ENCODE results near the gene CDCP2.

GRCh38 chr1:54095546-54096226 lies 57.1 kb downstream of the CDCP2 start:
- no peak for TF ChIP-seq RBBP5 (IDR thresholded peaks at IDR 0.05; ENCODE audit: borderline replicate concordance, low read depth, low read length)
- no peak for TF ChIP-seq E2F6 (IDR thresholded peaks at IDR 0.05)
- no peak for TF ChIP-seq POLR2A (IDR thresholded peaks at IDR 0.05; ENCODE audit: control extremely low read depth in 1 of 2, low read depth in 2 of 2, low read length in 2 of 2)
- TF ChIP-seq CEBPB (IDR thresholded peaks at IDR 0.05; ENCODE audit: low read depth, low read length) = no peak
- no peak for TF ChIP-seq TBP (IDR thresholded peaks at IDR 0.05; ENCODE audit: low read depth, low read length)
- no peak for TF ChIP-seq SUZ12 (IDR thresholded peaks at IDR 0.05; ENCODE audit: low read length)
- TF ChIP-seq CTCF (IDR thresholded peaks at IDR 0.05; ENCODE audit: control extremely low read depth in 1 of 3, insufficient read depth in 1 of 3, low read depth in 1 of 3, low read length in 3 of 3) = no peak
- TF ChIP-seq ZNF274 (IDR thresholded peaks at IDR 0.05; ENCODE audit: borderline replicate concordance, extremely low read depth, low read length) = no peak
- TF ChIP-seq SP2 (IDR thresholded peaks at IDR 0.05; ENCODE audit: low read length) = no peak

Measured in H1 (cell line).